HEK293 (cell line): Measurements from ENCODE around the gene ACP1.

Experiments
- CTCF ChIA-PET: fragments of 350-600 bp; formaldehyde crosslinking; extraction: SDS; loops from one replicate; lab custom pipeline; 2021; ENCODE audit warnings: antibody characterized with exemption; lab: Yijun Ruan, JAX
- POLR2A ChIA-PET: fragments of 300-600 bp; formaldehyde crosslinking; extraction: SDS; loops from one replicate; lab custom pipeline; 2020; ENCODE audit warnings: antibody characterized with exemption, inconsistent platforms; lab: Yijun Ruan, JAX
- H3K27ac ChIP-seq: fragments of 200-500 bp; sonication (Bioruptor generic); 2 replicates; pipeline ENCODE4 v1.5.1; 2014; ENCODE audit warnings: low read depth, low read length, control low read depth, inconsistent platforms; ENCODE audit errors: extremely low read depth
- H3K36me3 ChIP-seq, 2 experiments: fragments of 200-500 bp in 1 of 2; sonication (Bioruptor generic) in 1 of 2; 1 replicate in 1 of 2; 2 replicates in 1 of 2; pipeline ENCODE4 v1.5.1; 2014 to 2017; ENCODE audit warnings: inconsistent platforms in 2 of 2, low read length in 2 of 2; ENCODE audit not compliant: control insufficient read depth in 2 of 2, insufficient read depth in 1 of 2
- H3K4me1 ChIP-seq: fragments of 200-500 bp; sonication (Bioruptor generic); 2 replicates; pipeline ENCODE4 v1.5.1; 2014; ENCODE audit warnings: mild to moderate bottlenecking, low read length, inconsistent platforms; ENCODE audit not compliant: control insufficient read depth, insufficient read depth
- H3K4me3 ChIP-seq: 2 replicates; pipeline ENCODE4 v1.5.1; 2011; ENCODE audit warnings: low read depth, mild to moderate bottlenecking, control low read depth, low read length, moderate library complexity
- H3K9me3 ChIP-seq: fragments of 200-500 bp; sonication (Bioruptor generic); 2 replicates; pipeline ENCODE4 v1.5.1; 2014; ENCODE audit warnings: low read depth, low read length, inconsistent platforms; ENCODE audit not compliant: control insufficient read depth, insufficient read depth
- HOXC10 ChIP-seq: sonication (generic); formaldehyde crosslinking; IDR thresholded peaks from 2 replicates; pipeline ENCODE4 v1.8.1; 2023; ENCODE audit warnings: mild to moderate bottlenecking, missing genetic modification reagents
- KLF1 ChIP-seq: fragments of 450-650 bp; formaldehyde crosslinking; IDR thresholded peaks from 2 replicates; pipeline ENCODE4 v1.5.1; 2016; ENCODE audit warnings: missing biosample characterization, missing genetic modification characterization
- MEIS1 ChIP-seq: sonication (generic); formaldehyde crosslinking; IDR thresholded peaks from 2 replicates; pipeline ENCODE4 v1.8.1; 2022; ENCODE audit warnings: missing genetic modification reagents, mild to moderate bottlenecking, borderline replicate concordance
- SP3 ChIP-seq: fragments of 450-650 bp; formaldehyde crosslinking; IDR thresholded peaks from 2 replicates; pipeline ENCODE4 v1.5.1; 2016; ENCODE audit warnings: missing biosample characterization, missing genetic modification characterization
- ZIC2 ChIP-seq: fragments of 450-650 bp; formaldehyde crosslinking; IDR thresholded peaks from 2 replicates; pipeline ENCODE4 v1.5.1; 2016; ENCODE audit warnings: missing biosample characterization, missing genetic modification characterization
- ZNF10 ChIP-seq: fragments of 450-650 bp; formaldehyde crosslinking; IDR thresholded peaks from 2 replicates; pipeline ENCODE4 v1.5.1; 2017; ENCODE audit warnings: missing biosample characterization, missing genetic modification characterization
- ZNF2 ChIP-seq: fragments of 450-650 bp; formaldehyde crosslinking; IDR thresholded peaks from 2 replicates; pipeline ENCODE4 v1.5.1; 2016; ENCODE audit warnings: missing biosample characterization, missing genetic modification characterization
- ZNF335 ChIP-seq: fragments of 450-650 bp; formaldehyde crosslinking; conservative IDR thresholded peaks from 2 replicates; pipeline ENCODE4 v1.5.1; 2016; ENCODE audit warnings: missing biosample characterization, missing genetic modification characterization
- ZNF398 ChIP-seq: fragments of 450-650 bp; formaldehyde crosslinking; IDR thresholded peaks from 2 replicates; pipeline ENCODE4 v1.5.1; 2017; ENCODE audit warnings: missing biosample characterization, missing genetic modification characterization
- ZNF416 ChIP-seq: fragments of 450-650 bp; formaldehyde crosslinking; IDR thresholded peaks from 2 replicates; pipeline ENCODE4 v1.5.1; 2016; ENCODE audit warnings: missing biosample characterization, missing genetic modification characterization
- ZNF521 ChIP-seq: fragments of 450-650 bp; formaldehyde crosslinking; IDR thresholded peaks from 2 replicates; pipeline ENCODE4 v1.5.1; 2017; ENCODE audit warnings: missing biosample characterization, mild to moderate bottlenecking, missing genetic modification characterization
- ZNF549 ChIP-seq: fragments of 450-650 bp; IDR thresholded peaks from 2 replicates; pipeline ENCODE4 v1.5.1; 2018; ENCODE audit warnings: missing biosample characterization, missing genetic modification characterization, mild to moderate bottlenecking, inconsistent platforms, moderate library complexity
- ZNF654 ChIP-seq: fragments of 450-650 bp; formaldehyde crosslinking; IDR thresholded peaks from 2 replicates; pipeline ENCODE4 v1.5.1; 2016; ENCODE audit warnings: low read depth, missing biosample characterization, missing genetic modification characterization
- ZNF658 ChIP-seq: fragments of 450-650 bp; formaldehyde crosslinking; IDR thresholded peaks from 2 replicates; pipeline ENCODE4; 2016; ENCODE audit warnings: missing biosample characterization, missing genetic modification characterization
- ZNF791 ChIP-seq: fragments of 450-650 bp; formaldehyde crosslinking; IDR thresholded peaks from 2 replicates; pipeline ENCODE4 v1.5.1; 2016; ENCODE audit warnings: missing biosample characterization, missing genetic modification characterization
- ZXDB ChIP-seq: fragments of 450-650 bp; formaldehyde crosslinking; IDR thresholded peaks from 2 replicates; pipeline ENCODE4 v1.5.1; 2016; ENCODE audit warnings: missing biosample characterization, missing genetic modification characterization
- TF ChIP-seq, protein P1 (sequence below): sonication (generic); formaldehyde crosslinking; IDR thresholded peaks from 2 replicates; pipeline ENCODE4 v1.8.1; 2022; ENCODE audit warnings: mild to moderate bottlenecking, moderate library complexity, missing genetic modification reagents

ACP1 gene

DNA sequence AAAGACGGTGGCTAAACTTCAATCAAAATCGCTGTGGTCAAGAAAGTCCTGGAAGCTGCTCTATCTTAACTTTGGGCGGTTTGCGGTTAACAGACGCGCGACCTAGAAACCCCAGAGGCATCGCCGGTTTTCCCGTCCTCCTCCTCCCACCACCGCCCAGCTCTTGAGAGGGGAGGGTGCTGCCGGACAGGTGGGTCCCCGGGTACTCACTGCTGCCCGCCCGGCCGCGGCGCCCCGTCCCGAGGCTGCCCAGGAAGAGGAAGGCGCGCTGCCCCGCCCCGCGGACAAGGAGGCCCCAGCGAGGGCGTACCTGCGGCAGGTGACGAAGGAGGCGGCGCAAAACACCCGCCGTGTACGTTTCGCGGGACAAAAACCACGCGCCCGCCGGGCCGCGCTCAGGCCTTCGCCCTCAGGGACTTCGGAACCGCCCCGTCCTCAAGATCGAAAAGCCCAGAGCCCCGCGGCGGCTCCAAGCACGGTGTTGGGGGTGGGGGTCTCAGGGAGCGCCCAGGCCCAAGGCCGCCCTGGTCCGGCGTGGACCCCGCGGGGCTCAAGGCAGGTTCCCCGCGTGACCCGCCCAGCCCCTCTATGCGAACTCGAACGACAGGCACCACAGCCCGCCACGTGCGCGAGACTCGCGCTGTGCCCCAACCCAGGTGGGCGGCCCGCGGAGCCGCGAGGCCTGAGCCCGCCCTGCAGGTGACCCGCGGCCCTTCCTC, 814 bp upstream of the ACP1 start, which contains the start of gene SH3YL1:
SH3YL1 (minus strand) TSS at position 259 of the 719 bp plus-strand sequence; CDS start at position 211, 48 bp downstream.
- no peak for TF ChIP-seq ZXDB (tag by site-specific recombination)
- TF ChIP-seq ZNF398, result no peak
- no peak for TF ChIP-seq KLF1 (tag by site-specific recombination)
- TF ChIP-seq HOXC10 (CRISPR knock-in tag), result peak; percentile 64; the same call in 1 of the 2 replicates
- TF ChIP-seq ZNF416, result no peak
- no peak for TF ChIP-seq ZNF549 (tag by site-specific recombination)
- POLR2A ChIA-PET, result interaction anchor here (0.9 kb wide), 1 partner anchor 21 kb away, joined by 3 read pairs; no protein-coding TSS in a partner anchor
- H3K4me3 ChIP-seq, result peak within 1 kb of the TSS; percentile 99
- no peaks in the 10 kb centered on the region for H3K9me3 ChIP-seq
- H3K36me3 ChIP-seq, result peaks cover 0 to 4% of the 10 kb centered on the region in 2 experiments; a peak in 1 of 3 replicates
- peaks cover 4% of the 10 kb centered on the region; the same call in 1 of the 2 replicates for H3K4me1 ChIP-seq
- CTCF ChIA-PET, result no interaction called here
- H3K27ac ChIP-seq, result peak within 1 kb of the TSS; percentile 84

DNA sequence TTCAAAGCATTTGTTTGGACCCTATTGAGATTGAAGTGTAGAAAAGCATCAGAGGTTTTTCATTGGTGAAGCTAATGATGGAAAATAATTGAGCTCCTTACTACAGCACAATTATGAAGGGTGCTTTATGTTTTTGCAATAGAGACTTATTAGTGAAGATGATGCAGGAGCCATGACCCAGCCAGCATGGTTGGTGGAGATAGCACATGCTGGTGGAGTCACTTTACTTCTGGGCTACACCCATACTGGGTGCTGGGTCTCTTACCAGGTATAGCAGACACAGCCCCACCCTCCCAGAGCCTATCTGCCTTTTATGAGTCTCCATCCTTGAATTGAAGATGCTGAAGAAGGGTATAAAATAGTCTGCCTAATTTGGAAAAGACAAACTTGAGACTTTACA, 3.6 kb downstream of the ACP1 start:
- Histone ChIP-seq H3K27ac (no peak overlapping the region), H3K4me3 (no peak overlapping the region), H3K36me3 (peaks cover 0 to 38% of the 10 kb centered on the region in 2 experiments; a peak in 1 of 3 replicates), H3K4me1 (peaks cover 4% of the 10 kb centered on the region; the same call in 1 of the 2 replicates), H3K9me3 (no peaks in the 10 kb centered on the region)
- TF ChIP-seq ZNF658 (tag by site-specific recombination), result no peak
- no peak for TF ChIP-seq ZNF654 (tag by site-specific recombination)
- ChIA-PET CTCF (no interaction called here), POLR2A (no interaction called here)

GRCh38 chr2:269356-270030, 4.7 kb downstream of the ACP1 start:
- ChIA-PET CTCF (no interaction called here), POLR2A (no interaction called here)
- peaks cover 4 to 47% of the 10 kb centered on the region in 2 experiments; a peak in 2 of 3 replicates for H3K36me3 ChIP-seq
- H3K4me3 ChIP-seq, result no peak overlapping the region
- no peak overlapping the region for H3K27ac ChIP-seq
- H3K4me1 ChIP-seq, result peaks cover 4% of the 10 kb centered on the region; the same call in 1 of the 2 replicates
- H3K9me3 ChIP-seq, result no peaks in the 10 kb centered on the region
- TF ChIP-seq ZNF521 (tag by site-specific recombination) (no peak), SP3 (tag by site-specific recombination) (no peak), ZNF791 (no peak), ZNF2 (no peak), MEIS1 (no peak), ZNF335 (tag by site-specific recombination) (no peak), ZIC2 (tag by site-specific recombination) (no peak), ZNF10 (tag by site-specific recombination) (no peak)
- TF ChIP-seq, protein P1, sequence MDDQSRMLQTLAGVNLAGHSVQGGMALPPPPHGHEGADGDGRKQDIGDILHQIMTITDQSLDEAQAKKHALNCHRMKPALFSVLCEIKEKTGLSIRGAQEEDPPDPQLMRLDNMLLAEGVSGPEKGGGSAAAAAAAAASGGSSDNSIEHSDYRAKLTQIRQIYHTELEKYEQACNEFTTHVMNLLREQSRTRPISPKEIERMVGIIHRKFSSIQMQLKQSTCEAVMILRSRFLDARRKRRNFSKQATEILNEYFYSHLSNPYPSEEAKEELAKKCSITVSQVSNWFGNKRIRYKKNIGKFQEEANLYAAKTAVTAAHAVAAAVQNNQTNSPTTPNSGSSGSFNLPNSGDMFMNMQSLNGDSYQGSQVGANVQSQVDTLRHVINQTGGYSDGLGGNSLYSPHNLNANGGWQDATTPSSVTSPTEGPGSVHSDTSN (CRISPR knock-in tag), result no peak
- TF ChIP-seq, all 188 proteins: peak for 0
